HEK293 (cell line): ENCODE results near the gene KCND2.

Source experiments
- CTCF ChIA-PET: fragments of 350-600 bp; formaldehyde crosslinking; extraction: SDS; loops from one replicate; lab custom pipeline; 2021; ENCODE audit warnings: antibody characterized with exemption; lab: Yijun Ruan, JAX
- POLR2A ChIA-PET: fragments of 300-600 bp; formaldehyde crosslinking; extraction: SDS; loops from one replicate; lab custom pipeline; 2020; ENCODE audit warnings: antibody characterized with exemption, inconsistent platforms; lab: Yijun Ruan, JAX
- H3K27ac ChIP-seq: fragments of 200-500 bp; sonication (Bioruptor generic); 2 replicates; pipeline ENCODE4 v1.5.1; 2014; ENCODE audit warnings: low read depth, low read length, control low read depth, inconsistent platforms; ENCODE audit errors: extremely low read depth
- H3K36me3 ChIP-seq, 2 experiments: fragments of 200-500 bp in 1 of 2; sonication (Bioruptor generic) in 1 of 2; 1 replicate in 1 of 2; 2 replicates in 1 of 2; pipeline ENCODE4 v1.5.1; 2014 to 2017; ENCODE audit warnings: inconsistent platforms in 2 of 2, low read length in 2 of 2; ENCODE audit not compliant: control insufficient read depth in 2 of 2, insufficient read depth in 1 of 2
- H3K4me1 ChIP-seq: fragments of 200-500 bp; sonication (Bioruptor generic); 2 replicates; pipeline ENCODE4 v1.5.1; 2014; ENCODE audit warnings: mild to moderate bottlenecking, low read length, inconsistent platforms; ENCODE audit not compliant: control insufficient read depth, insufficient read depth
- H3K4me3 ChIP-seq: 2 replicates; pipeline ENCODE4 v1.5.1; 2011; ENCODE audit warnings: low read depth, mild to moderate bottlenecking, control low read depth, low read length, moderate library complexity
- H3K9me3 ChIP-seq: fragments of 200-500 bp; sonication (Bioruptor generic); 2 replicates; pipeline ENCODE4 v1.5.1; 2014; ENCODE audit warnings: low read depth, low read length, inconsistent platforms; ENCODE audit not compliant: control insufficient read depth, insufficient read depth
- HOXC10 ChIP-seq: sonication (generic); formaldehyde crosslinking; IDR thresholded peaks from 2 replicates; pipeline ENCODE4 v1.8.1; 2023; ENCODE audit warnings: mild to moderate bottlenecking, missing genetic modification reagents
- KLF16 ChIP-seq: fragments of 450-650 bp; formaldehyde crosslinking; IDR thresholded peaks from 2 replicates; pipeline ENCODE4 v1.5.1; 2017; ENCODE audit warnings: missing biosample characterization, missing genetic modification characterization
- KLF9 ChIP-seq: fragments of 450-650 bp; formaldehyde crosslinking; IDR thresholded peaks from 2 replicates; pipeline ENCODE4 v1.5.1; 2016; ENCODE audit warnings: missing biosample characterization, missing genetic modification characterization, low read depth
- MEIS1 ChIP-seq: sonication (generic); formaldehyde crosslinking; IDR thresholded peaks from 2 replicates; pipeline ENCODE4 v1.8.1; 2022; ENCODE audit warnings: missing genetic modification reagents, mild to moderate bottlenecking, borderline replicate concordance
- MZF1 ChIP-seq: fragments of 450-650 bp; formaldehyde crosslinking; IDR thresholded peaks from 2 replicates; pipeline ENCODE4 v1.5.1; 2017; ENCODE audit warnings: missing biosample characterization, missing genetic modification characterization, borderline replicate concordance
- OSR2 ChIP-seq: fragments of 450-650 bp; formaldehyde crosslinking; IDR thresholded peaks from 2 replicates; pipeline ENCODE4 v1.5.1; 2016; ENCODE audit warnings: missing biosample characterization, missing genetic modification characterization
- PRDM4 ChIP-seq: fragments of 450-650 bp; formaldehyde crosslinking; IDR thresholded peaks from 2 replicates; pipeline ENCODE4 v1.5.1; 2017; ENCODE audit warnings: missing biosample characterization, missing genetic modification characterization
- SCRT2 ChIP-seq: fragments of 450-650 bp; formaldehyde crosslinking; IDR thresholded peaks from 2 replicates; pipeline ENCODE4 v1.5.1; 2016; ENCODE audit warnings: missing biosample characterization, missing genetic modification characterization
- SP2 ChIP-seq: fragments of 450-650 bp; formaldehyde crosslinking; IDR thresholded peaks from 2 replicates; pipeline ENCODE4 v1.5.1; 2016; ENCODE audit warnings: missing biosample characterization, missing genetic modification characterization
- ZFP3 ChIP-seq: fragments of 450-650 bp; formaldehyde crosslinking; IDR thresholded peaks from 2 replicates; pipeline ENCODE4 v1.5.1; 2016; ENCODE audit warnings: low read depth, missing biosample characterization, missing genetic modification characterization
- ZNF157 ChIP-seq: fragments of 450-650 bp; formaldehyde crosslinking; IDR thresholded peaks from 2 replicates; pipeline ENCODE4 v1.5.1; 2016; ENCODE audit warnings: missing biosample characterization, missing genetic modification characterization
- ZNF169 ChIP-seq: fragments of 450-650 bp; formaldehyde crosslinking; IDR thresholded peaks from 2 replicates; pipeline ENCODE4 v1.5.1; 2016; ENCODE audit warnings: missing biosample characterization, missing genetic modification characterization
- ZNF19 ChIP-seq: fragments of 450-650 bp; formaldehyde crosslinking; IDR thresholded peaks from 2 replicates; pipeline ENCODE4; 2016; ENCODE audit warnings: missing biosample characterization, missing genetic modification characterization, low read depth
- ZNF2 ChIP-seq: fragments of 450-650 bp; formaldehyde crosslinking; IDR thresholded peaks from 2 replicates; pipeline ENCODE4 v1.5.1; 2016; ENCODE audit warnings: missing biosample characterization, missing genetic modification characterization
- ZNF211 ChIP-seq: fragments of 450-650 bp; formaldehyde crosslinking; IDR thresholded peaks from 2 replicates; pipeline ENCODE4 v1.5.1; 2016; ENCODE audit warnings: low read depth, missing biosample characterization, missing genetic modification characterization
- ZNF214 ChIP-seq: fragments of 450-650 bp; formaldehyde crosslinking; IDR thresholded peaks from 2 replicates; pipeline ENCODE4 v1.5.1; 2017; ENCODE audit warnings: missing biosample characterization, mild to moderate bottlenecking, missing genetic modification characterization, borderline replicate concordance
- ZNF391 ChIP-seq: fragments of 450-650 bp; formaldehyde crosslinking; IDR thresholded peaks from 2 replicates; pipeline ENCODE4 v1.5.1; 2016; ENCODE audit warnings: low read depth, missing biosample characterization, missing genetic modification characterization, borderline replicate concordance
- ZNF521 ChIP-seq: fragments of 450-650 bp; formaldehyde crosslinking; IDR thresholded peaks from 2 replicates; pipeline ENCODE4 v1.5.1; 2017; ENCODE audit warnings: missing biosample characterization, mild to moderate bottlenecking, missing genetic modification characterization
- ZNF529 ChIP-seq: fragments of 450-650 bp; formaldehyde crosslinking; IDR thresholded peaks from 2 replicates; pipeline ENCODE4 v1.5.1; 2017; ENCODE audit warnings: missing genetic modification characterization, missing biosample characterization; ENCODE audit not compliant: insufficient replicate concordance
- ZNF549 ChIP-seq: fragments of 450-650 bp; IDR thresholded peaks from 2 replicates; pipeline ENCODE4 v1.5.1; 2018; ENCODE audit warnings: missing biosample characterization, missing genetic modification characterization, mild to moderate bottlenecking, inconsistent platforms, moderate library complexity
- ZNF558 ChIP-seq: fragments of 450-650 bp; formaldehyde crosslinking; IDR thresholded peaks from 2 replicates; pipeline ENCODE4 v1.5.1; 2016; ENCODE audit warnings: missing biosample characterization, missing genetic modification characterization
- ZNF768 ChIP-seq: fragments of 450-650 bp; formaldehyde crosslinking; IDR thresholded peaks from 2 replicates; pipeline ENCODE4 v1.5.1; 2018; ENCODE audit warnings: missing biosample characterization, mild to moderate bottlenecking, missing genetic modification characterization
- ZNF830 ChIP-seq: fragments of 450-650 bp; IDR thresholded peaks from 2 replicates; pipeline ENCODE4 v1.5.0; 2018; ENCODE audit warnings: missing biosample characterization, missing genetic modification characterization, low read depth, mild to moderate bottlenecking, moderate library complexity
- ZSCAN23 ChIP-seq: fragments of 450-650 bp; formaldehyde crosslinking; IDR thresholded peaks from 2 replicates; pipeline ENCODE4 v1.5.1; 2016; ENCODE audit warnings: missing biosample characterization, missing genetic modification characterization
- TF ChIP-seq, protein P1 (sequence below): fragments of 450-650 bp; IDR thresholded peaks from 2 replicates; pipeline ENCODE4 v1.5.1; 2018; ENCODE audit warnings: missing biosample characterization, missing genetic modification characterization
- TF ChIP-seq, protein P2 (sequence below): fragments of 450-650 bp; formaldehyde crosslinking; conservative IDR thresholded peaks from 2 replicates; pipeline ENCODE4 v1.5.1; 2016; ENCODE audit warnings: low read depth, missing biosample characterization, missing genetic modification characterization

Gene KCND2

GRCh38 chr7:120586571-120586970 is 313.6 kb downstream of the KCND2 start:
- Histone ChIP-seq H3K36me3 (no peaks in the 10 kb centered on the region), H3K4me3 (no peak overlapping the region), H3K9me3 (no peaks in the 10 kb centered on the region), H3K27ac (no peak overlapping the region), H3K4me1 (no peaks in the 10 kb centered on the region)
- POLR2A ChIA-PET: no interaction called here
- CTCF ChIA-PET: no interaction called here
- TF ChIP-seq PRDM4 (tag by site-specific recombination): no peak
- TF ChIP-seq ZNF549: no peak
- no peak for TF ChIP-seq SCRT2 (tag by site-specific recombination)
- no peak for TF ChIP-seq ZNF830 (tag by site-specific recombination)
- TF ChIP-seq, protein P1, sequence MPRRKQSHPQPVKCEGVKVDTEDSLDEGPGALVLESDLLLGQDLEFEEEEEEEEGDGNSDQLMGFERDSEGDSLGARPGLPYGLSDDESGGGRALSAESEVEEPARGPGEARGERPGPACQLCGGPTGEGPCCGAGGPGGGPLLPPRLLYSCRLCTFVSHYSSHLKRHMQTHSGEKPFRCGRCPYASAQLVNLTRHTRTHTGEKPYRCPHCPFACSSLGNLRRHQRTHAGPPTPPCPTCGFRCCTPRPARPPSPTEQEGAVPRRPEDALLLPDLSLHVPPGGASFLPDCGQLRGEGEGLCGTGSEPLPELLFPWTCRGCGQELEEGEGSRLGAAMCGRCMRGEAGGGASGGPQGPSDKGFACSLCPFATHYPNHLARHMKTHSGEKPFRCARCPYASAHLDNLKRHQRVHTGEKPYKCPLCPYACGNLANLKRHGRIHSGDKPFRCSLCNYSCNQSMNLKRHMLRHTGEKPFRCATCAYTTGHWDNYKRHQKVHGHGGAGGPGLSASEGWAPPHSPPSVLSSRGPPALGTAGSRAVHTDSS (tag by site-specific recombination): no peak
- TF ChIP-seq KLF16 (tag by site-specific recombination): no peak
- TF ChIP-seq SP2 (tag by site-specific recombination): no peak
- no peak for TF ChIP-seq ZNF211 (tag by site-specific recombination)
- no peak for TF ChIP-seq ZNF391 (tag by site-specific recombination)
- TF ChIP-seq ZNF214 (tag by site-specific recombination): no peak
- no peak for TF ChIP-seq ZNF529 (tag by site-specific recombination)
- TF ChIP-seq ZNF19: no peak
- no peak for TF ChIP-seq ZNF521 (tag by site-specific recombination)
- no peak for TF ChIP-seq HOXC10
- TF ChIP-seq ZNF169 (tag by site-specific recombination): no peak
- no peak for TF ChIP-seq ZNF157 (tag by site-specific recombination)
- TF ChIP-seq ZSCAN23 (tag by site-specific recombination): no peak
- no peak for TF ChIP-seq ZNF558 (tag by site-specific recombination)
- TF ChIP-seq ZNF2: no peak
- TF ChIP-seq ZNF768 (tag by site-specific recombination): no peak

DNA sequence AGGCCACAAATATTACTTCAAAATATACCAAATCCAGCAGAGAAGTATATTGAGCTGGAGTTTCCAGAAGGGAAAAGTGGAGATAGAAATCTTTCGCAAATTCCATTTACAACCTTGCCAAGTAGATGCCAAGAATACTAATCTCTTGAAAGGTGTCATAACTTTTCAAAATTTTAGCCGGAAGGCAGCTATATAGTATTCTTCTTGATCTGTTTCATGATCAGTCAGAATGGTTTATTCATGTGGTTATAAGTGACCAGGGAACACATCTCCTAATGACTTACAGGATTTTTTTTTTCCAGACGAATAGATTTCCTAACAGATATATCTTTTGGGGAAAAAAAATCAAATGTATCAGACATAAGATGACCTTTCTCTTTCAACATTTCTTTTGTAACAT is 314.3 kb downstream of the KCND2 start:
- H3K36me3 ChIP-seq: no peaks in the 10 kb centered on the region
- H3K4me3 ChIP-seq: no peak overlapping the region
- no peaks in the 10 kb centered on the region for H3K4me1 ChIP-seq
- ChIA-PET CTCF (no interaction called here), POLR2A (no interaction called here)
- TF ChIP-seq MEIS1 (CRISPR knock-in tag) (no peak), MZF1 (tag by site-specific recombination) (no peak), SP2 (tag by site-specific recombination) (no peak), KLF9 (tag by site-specific recombination) (no peak), ZFP3 (tag by site-specific recombination) (no peak), OSR2 (tag by site-specific recombination) (no peak)
- TF ChIP-seq, protein P2, sequence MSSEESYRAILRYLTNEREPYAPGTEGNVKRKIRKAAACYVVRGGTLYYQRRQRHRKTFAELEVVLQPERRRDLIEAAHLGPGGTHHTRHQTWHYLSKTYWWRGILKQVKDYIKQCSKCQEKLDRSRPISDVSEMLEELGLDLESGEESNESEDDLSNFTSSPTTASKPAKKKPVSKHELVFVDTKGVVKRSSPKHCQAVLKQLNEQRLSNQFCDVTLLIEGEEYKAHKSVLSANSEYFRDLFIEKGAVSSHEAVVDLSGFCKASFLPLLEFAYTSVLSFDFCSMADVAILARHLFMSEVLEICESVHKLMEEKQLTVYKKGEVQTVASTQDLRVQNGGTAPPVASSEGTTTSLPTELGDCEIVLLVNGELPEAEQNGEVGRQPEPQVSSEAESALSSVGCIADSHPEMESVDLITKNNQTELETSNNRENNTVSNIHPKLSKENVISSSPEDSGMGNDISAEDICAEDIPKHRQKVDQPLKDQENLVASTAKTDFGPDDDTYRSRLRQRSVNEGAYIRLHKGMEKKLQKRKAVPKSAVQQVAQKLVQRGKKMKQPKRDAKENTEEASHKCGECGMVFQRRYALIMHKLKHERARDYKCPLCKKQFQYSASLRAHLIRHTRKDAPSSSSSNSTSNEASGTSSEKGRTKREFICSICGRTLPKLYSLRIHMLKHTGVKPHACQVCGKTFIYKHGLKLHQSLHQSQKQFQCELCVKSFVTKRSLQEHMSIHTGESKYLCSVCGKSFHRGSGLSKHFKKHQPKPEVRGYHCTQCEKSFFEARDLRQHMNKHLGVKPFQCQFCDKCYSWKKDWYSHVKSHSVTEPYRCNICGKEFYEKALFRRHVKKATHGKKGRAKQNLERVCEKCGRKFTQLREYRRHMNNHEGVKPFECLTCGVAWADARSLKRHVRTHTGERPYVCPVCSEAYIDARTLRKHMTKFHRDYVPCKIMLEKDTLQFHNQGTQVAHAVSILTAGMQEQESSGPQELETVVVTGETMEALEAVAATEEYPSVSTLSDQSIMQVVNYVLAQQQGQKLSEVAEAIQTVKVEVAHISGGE: no peak
- no peaks in the 10 kb centered on the region for H3K9me3 ChIP-seq
- no peak overlapping the region for H3K27ac ChIP-seq
